H1 (cell line): ENCODE results near the gene SOX1. TPM values are rescaled to one million over a fixed set of nuclear protein-coding genes. Genes with fewer than 3 reads are reported as not detected.

ENCODE experiments used
- ATF3 ChIP-seq: IDR thresholded peaks from 2 replicates; pipeline ENCODE4 v1.6.1; 2011; ENCODE audit warnings: low read depth, mild to moderate bottlenecking, low read length; ENCODE audit not compliant: insufficient read depth
- BRCA1 ChIP-seq: IDR thresholded peaks from 2 replicates; pipeline ENCODE4 v1.6.1; 2012; ENCODE audit warnings: low read depth, low read length, improper control_type of control experiment
- CBX8 ChIP-seq: fragments of 300-800, 300-1000 bp; sonication (generic); IDR thresholded peaks from 2 replicates; pipeline ENCODE4 v1.7.1; 2016; ENCODE audit warnings: low read depth, low read length, borderline replicate concordance
- CHD2 ChIP-seq: IDR thresholded peaks from 2 replicates; pipeline ENCODE4 v1.6.1; 2012; ENCODE audit warnings: low read length, improper control_type of control experiment
- CREB1 ChIP-seq: IDR thresholded peaks from 2 replicates; pipeline ENCODE4 v1.6.1; 2012; ENCODE audit warnings: inconsistent platforms
- CTBP2 ChIP-seq: IDR thresholded peaks from 2 replicates; pipeline ENCODE4 v1.7.0; 2011; ENCODE audit warnings: borderline replicate concordance, mild to moderate bottlenecking, moderate library complexity, mixed read lengths, low read length; ENCODE audit not compliant: insufficient read depth, insufficient read length
- EP300 ChIP-seq, 2 experiments: IDR thresholded peaks; 1 replicate in 1 of 2; 2 replicates in 1 of 2; pipeline ENCODE4 v1.6.1; 2011 to 2012; ENCODE audit warnings: low read depth in 2 of 2, low read length in 2 of 2, mild to moderate bottlenecking in 2 of 2, borderline replicate concordance in 1 of 2, inconsistent platforms in 1 of 2, moderate library complexity in 1 of 2
- EZH2 ChIP-seq: fragments of 200-600 bp; sonication (generic); IDR thresholded peaks from 2 replicates; pipeline ENCODE4 v1.7.1; 2012; ENCODE audit warnings: low read depth, mild to moderate bottlenecking, moderate library complexity, low read length, inconsistent platforms; ENCODE audit not compliant: severe bottlenecking
- FOSL1 ChIP-seq: IDR thresholded peaks from 2 replicates; pipeline ENCODE4 v1.6.1; 2011; ENCODE audit warnings: mild to moderate bottlenecking, low read depth, low read length, moderate library complexity; ENCODE audit not compliant: insufficient read depth
- GABPA ChIP-seq: IDR thresholded peaks from 2 replicates; pipeline ENCODE4 v1.6.1; 2011; ENCODE audit warnings: mild to moderate bottlenecking, low read length, moderate library complexity, borderline replicate concordance; ENCODE audit not compliant: insufficient read depth
- HDAC2 ChIP-seq, 2 experiments: fragments of 300-600 bp in 1 of 2; sonication (generic) in 1 of 2; IDR thresholded peaks; 2 replicates each; pipeline ENCODE4 v1.6.1; 2011 to 2012; ENCODE audit warnings: low read depth in 2 of 2, low read length in 2 of 2, mild to moderate bottlenecking in 2 of 2, moderate library complexity in 2 of 2, borderline replicate concordance in 1 of 2, inconsistent platforms in 1 of 2
- JUN ChIP-seq: IDR thresholded peaks from 2 replicates; pipeline ENCODE4 v1.6.1; 2011; ENCODE audit warnings: low read depth, mild to moderate bottlenecking, improper control_type of control experiment, low read length
- NANOG ChIP-seq: IDR thresholded peaks from 2 replicates; pipeline ENCODE4 v1.6.1; 2011; ENCODE audit warnings: low read length, low read depth, mild to moderate bottlenecking, inconsistent platforms; ENCODE audit not compliant: insufficient read depth, poor library complexity, severe bottlenecking
- PHF8 ChIP-seq: fragments of 200-600 bp; sonication (generic); conservative IDR thresholded peaks from 2 replicates; pipeline ENCODE4 v1.7.1; 2012; ENCODE audit warnings: low read depth, mild to moderate bottlenecking, inconsistent platforms, low read length, moderate library complexity
- POLR2A ChIP-seq, 2 experiments: IDR thresholded peaks; 1 replicate in 1 of 2; 2 replicates in 1 of 2; pipeline ENCODE4 v1.6.1; 2011; ENCODE audit warnings: low read depth in 2 of 2, low read length in 2 of 2, mild to moderate bottlenecking in 2 of 2; ENCODE audit errors: control extremely low read depth in 1 of 2
- RXRA ChIP-seq: IDR thresholded peaks from 2 replicates; pipeline ENCODE4 v1.6.1; 2011; ENCODE audit warnings: low read depth, mild to moderate bottlenecking, low read length, moderate library complexity; ENCODE audit not compliant: insufficient read depth
- SIX5 ChIP-seq: IDR thresholded peaks from 2 replicates; pipeline ENCODE4 v1.6.1; 2011; ENCODE audit warnings: mild to moderate bottlenecking, low read depth, low read length
- TAF7 ChIP-seq: optimal IDR thresholded peaks from 2 replicates; pipeline ENCODE3; 2011; ENCODE audit warnings: low read depth, mild to moderate bottlenecking, inconsistent platforms, low read length, moderate library complexity, borderline replicate concordance
- TBP ChIP-seq: IDR thresholded peaks from 2 replicates; pipeline ENCODE4 v1.6.1; 2011; ENCODE audit warnings: low read depth, low read length, improper control_type of control experiment
- polyA plus RNA-seq, 7 experiments: library from polyadenylated mRNA; depleted of rRNA in 3 of 7; stranded (reverse) in 5 of 7; unstranded in 2 of 7; fragments of >200 nt in 5 of 7; fragments of 200-250 nt in 2 of 7; gene quantifications; 1 replicate in 5 of 7; 2 replicates in 1 of 7; 4 replicates in 1 of 7; pipeline versions ENCODE4 v1.2.1 to v1.2.3, GENCODE V29; 2011 to 2013; ENCODE audit warnings: missing spikeins in 2 of 7, mixed read lengths in 2 of 7
- total RNA-seq: library from RNA; stranded (reverse); fragmentation: NEBNext Ultra II Directional; extraction: Animal tissue kit (Norgen Biotek cat#: 25700); gene quantifications from 2 replicates; pipeline ENCODE4 v1.2.1, GENCODE V29; 2021
- TF ChIP-seq, protein P1 (sequence below): IDR thresholded peaks from 2 replicates; pipeline ENCODE4 v1.6.1; 2012; ENCODE audit warnings: inconsistent platforms
- TF ChIP-seq, protein P2 (sequence below): IDR thresholded peaks from 2 replicates; pipeline ENCODE4 v1.6.1; 2012; ENCODE audit warnings: inconsistent platforms

Gene SOX1
- total and polyA plus RNA-seq, 2 of the 8 experiments (the other 6 are each of a cell fraction or from before 2014, with no cell fraction given): 0.03 to 0.09 TPM

GRCh38 chr13:112078879-112079531, 12.1 kb downstream of the SOX1 start (continued):
- TF ChIP-seq TBP (no peak), HDAC2 (IDR thresholded peaks at IDR 0.05; ENCODE audit: borderline replicate concordance in 1 of 2, low read depth in 2 of 2, low read length in 2 of 2) (peak; percentile 3 to 93; a peak in 2 of 4 replicates), POLR2A (IDR thresholded peaks at IDR 0.05; ENCODE audit: control extremely low read depth in 1 of 2, low read depth in 2 of 2, low read length in 2 of 2) (no peak), BRCA1 (no peak), CHD2 (no peak), CREB1 (no peak), GABPA (no peak), SIX5 (no peak), PHF8 (no peak), NANOG (peak; percentile 77), JUN (no peak), EZH2 (no peak), CBX8 (no peak), CTBP2 (no peak), RXRA (no peak), FOSL1 (no peak), TAF7 (no peak), EP300 (IDR thresholded peaks at IDR 0.05; ENCODE audit: borderline replicate concordance in 1 of 2, low read depth in 2 of 2, low read length in 2 of 2) (peak; percentile 10 to 93), ATF3 (no peak)
- TF ChIP-seq, protein P1, sequence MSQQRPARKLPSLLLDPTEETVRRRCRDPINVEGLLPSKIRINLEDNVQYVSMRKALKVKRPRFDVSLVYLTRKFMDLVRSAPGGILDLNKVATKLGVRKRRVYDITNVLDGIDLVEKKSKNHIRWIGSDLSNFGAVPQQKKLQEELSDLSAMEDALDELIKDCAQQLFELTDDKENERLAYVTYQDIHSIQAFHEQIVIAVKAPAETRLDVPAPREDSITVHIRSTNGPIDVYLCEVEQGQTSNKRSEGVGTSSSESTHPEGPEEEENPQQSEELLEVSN: no peak
- TF ChIP-seq, protein P2, sequence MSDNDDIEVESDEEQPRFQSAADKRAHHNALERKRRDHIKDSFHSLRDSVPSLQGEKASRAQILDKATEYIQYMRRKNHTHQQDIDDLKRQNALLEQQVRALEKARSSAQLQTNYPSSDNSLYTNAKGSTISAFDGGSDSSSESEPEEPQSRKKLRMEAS: no peak
